ENCODE results near the gene PLEKHA1. TPM values are rescaled to one million over a fixed set of nuclear protein-coding genes. Genes with fewer than 3 reads are reported as not detected.

PLEKHA1 gene
- total RNA-seq, 2 donors from 2014 or later: 24.2 to 35.2 TPM

DNA sequence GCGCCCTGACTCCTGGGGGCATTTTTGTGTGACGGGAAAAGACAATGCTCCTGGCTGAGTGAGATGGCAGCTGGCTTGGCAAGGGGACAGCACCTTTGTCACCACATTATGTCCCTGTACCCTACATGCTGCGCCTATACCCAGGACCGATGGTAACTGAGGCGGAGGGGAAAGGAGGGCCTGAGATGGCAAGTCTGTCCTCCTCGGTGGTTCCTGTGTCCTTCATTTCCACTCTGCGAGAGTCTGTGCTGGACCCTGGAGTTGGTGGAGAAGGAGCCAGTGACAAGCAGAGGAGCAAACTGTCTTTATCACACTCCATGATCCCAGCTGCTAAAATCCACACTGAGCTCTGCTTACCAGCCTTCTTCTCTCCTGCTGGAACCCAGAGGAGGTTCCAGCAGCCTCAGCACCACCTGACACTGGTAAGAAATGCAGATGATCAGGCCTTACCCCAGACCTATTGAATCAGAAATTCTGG lies 80.1 kb downstream of the PLEKHA1 start, which contains the start of gene ARMS2:
Gene ARMS2 (plus strand): TSS at position 51 of the 478 bp plus-strand sequence. CDS start 75 bp downstream, at position 126.
- H3K9me3 ChIP-seq: no peaks in the 10 kb centered on the region
- intact Hi-C loops (cut with DNase I): no loop called here
- TF ChIP-seq POLR2A (IDR thresholded peaks at IDR 0.05): no peak
- TF ChIP-seq, protein P1, sequence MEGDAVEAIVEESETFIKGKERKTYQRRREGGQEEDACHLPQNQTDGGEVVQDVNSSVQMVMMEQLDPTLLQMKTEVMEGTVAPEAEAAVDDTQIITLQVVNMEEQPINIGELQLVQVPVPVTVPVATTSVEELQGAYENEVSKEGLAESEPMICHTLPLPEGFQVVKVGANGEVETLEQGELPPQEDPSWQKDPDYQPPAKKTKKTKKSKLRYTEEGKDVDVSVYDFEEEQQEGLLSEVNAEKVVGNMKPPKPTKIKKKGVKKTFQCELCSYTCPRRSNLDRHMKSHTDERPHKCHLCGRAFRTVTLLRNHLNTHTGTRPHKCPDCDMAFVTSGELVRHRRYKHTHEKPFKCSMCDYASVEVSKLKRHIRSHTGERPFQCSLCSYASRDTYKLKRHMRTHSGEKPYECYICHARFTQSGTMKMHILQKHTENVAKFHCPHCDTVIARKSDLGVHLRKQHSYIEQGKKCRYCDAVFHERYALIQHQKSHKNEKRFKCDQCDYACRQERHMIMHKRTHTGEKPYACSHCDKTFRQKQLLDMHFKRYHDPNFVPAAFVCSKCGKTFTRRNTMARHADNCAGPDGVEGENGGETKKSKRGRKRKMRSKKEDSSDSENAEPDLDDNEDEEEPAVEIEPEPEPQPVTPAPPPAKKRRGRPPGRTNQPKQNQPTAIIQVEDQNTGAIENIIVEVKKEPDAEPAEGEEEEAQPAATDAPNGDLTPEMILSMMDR (IDR thresholded peaks at IDR 0.05): no peak
- no peak for TF ChIP-seq POLR2AphosphoS5 (IDR thresholded peaks at IDR 0.05)
- no peak within 1 kb of the TSS for H3K27ac ChIP-seq
- 90% methylated on average over 7 of the region's 7 CpGs for WGBS
- H3K4me3 ChIP-seq: no peak within 1 kb of the TSS
- H3K36me3 ChIP-seq: no peaks in the 10 kb centered on the region
- no peaks in the 10 kb centered on the region for H3K27me3 ChIP-seq (replicated peaks; ENCODE audit: insufficient read depth)
- H3K4me1 ChIP-seq (replicated peaks): no peaks in the 10 kb centered on the region
- no peak for DNase-seq (ENCODE audit: low spot score)

DNA sequence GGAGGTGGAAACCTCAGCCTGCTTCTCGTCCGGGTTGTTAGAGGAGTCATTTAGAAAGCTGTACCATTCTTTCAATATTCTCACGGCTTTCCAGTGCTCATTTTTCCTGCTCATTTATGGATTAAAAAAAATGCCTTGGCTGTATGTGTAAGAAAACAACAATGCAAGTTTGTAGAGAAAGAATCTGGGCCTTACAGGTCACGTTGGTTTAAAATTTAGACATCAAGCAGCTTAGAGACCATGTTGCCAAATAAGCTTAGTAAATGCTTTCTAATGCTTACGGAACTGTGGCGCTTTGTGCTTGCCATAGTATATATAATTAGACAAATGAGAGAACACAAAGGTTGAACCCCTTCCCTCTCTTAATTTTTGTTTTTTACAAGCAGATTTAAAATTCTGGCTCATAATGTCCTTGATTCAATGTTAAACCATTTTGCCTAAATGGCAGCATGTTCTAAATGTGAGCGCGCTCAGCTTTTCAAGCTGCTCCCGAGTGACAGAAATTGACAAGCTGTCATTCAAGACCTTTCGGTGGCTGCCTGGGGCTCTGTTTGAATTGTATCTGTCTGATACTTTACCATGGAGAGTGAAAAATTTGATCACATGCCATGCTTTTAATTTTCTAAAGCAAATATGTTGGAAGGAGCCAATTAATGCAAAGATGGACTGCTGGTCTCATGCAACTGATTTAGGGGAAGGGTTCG lies 81.0 kb downstream of the PLEKHA1 start:
- no peak for DNase-seq (ENCODE audit: low spot score)
- TF ChIP-seq, protein P1 (IDR thresholded peaks at IDR 0.05): no peak
- TF ChIP-seq POLR2AphosphoS5 (IDR thresholded peaks at IDR 0.05): no peak
- no peak for TF ChIP-seq POLR2A (IDR thresholded peaks at IDR 0.05)
- H3K27me3 ChIP-seq (replicated peaks; ENCODE audit: insufficient read depth): no peaks in the 10 kb centered on the region
- 88% methylated on average over 11 of the region's 11 CpGs for WGBS
- intact Hi-C loops (cut with DNase I): no loop called here
- no peaks in the 10 kb centered on the region for H3K9me3 ChIP-seq
- no peak overlapping the region for H3K27ac ChIP-seq
- no peaks in the 10 kb centered on the region for H3K4me1 ChIP-seq (replicated peaks)
- no peaks in the 10 kb centered on the region for H3K36me3 ChIP-seq
- no peak overlapping the region for H3K4me3 ChIP-seq

DNA sequence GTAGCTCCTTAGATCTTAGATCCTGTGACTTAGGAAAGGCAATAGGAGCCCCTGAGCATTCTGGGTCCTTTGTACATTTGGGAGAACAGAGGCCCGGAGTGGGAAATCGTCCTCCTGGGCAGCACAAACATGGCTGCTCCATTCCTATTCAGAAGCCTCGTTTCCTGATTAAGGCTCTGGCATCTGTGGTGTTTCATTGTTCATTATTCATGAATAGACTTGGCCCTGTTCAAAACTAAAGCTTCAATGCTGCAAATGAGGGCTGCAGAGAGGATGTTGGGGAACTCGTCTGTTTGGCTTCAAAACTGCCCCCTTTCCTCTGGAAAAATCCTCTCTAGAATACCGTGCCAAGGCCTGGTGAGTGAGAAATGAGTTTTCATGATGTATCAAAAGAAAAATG lies 83.4 kb downstream of the PLEKHA1 start:
- H3K27me3 ChIP-seq (replicated peaks; ENCODE audit: insufficient read depth): no peaks in the 10 kb centered on the region
- H3K27ac ChIP-seq: no peak overlapping the region
- TF ChIP-seq POLR2A (IDR thresholded peaks at IDR 0.05) (no peak), POLR2AphosphoS5 (IDR thresholded peaks at IDR 0.05) (no peak)
- TF ChIP-seq, protein P1 (IDR thresholded peaks at IDR 0.05): no peak
- DNase-seq (ENCODE audit: low spot score): no peak
- intact Hi-C loops (cut with DNase I): no loop called here
- H3K4me3 ChIP-seq: no peak overlapping the region
- 78% methylated on average over 5 of the region's 5 CpGs for WGBS
- no peaks in the 10 kb centered on the region for H3K9me3 ChIP-seq
- no peaks in the 10 kb centered on the region for H3K36me3 ChIP-seq
- H3K4me1 ChIP-seq (replicated peaks): peaks cover under 1% of the 10 kb centered on the region

DNA sequence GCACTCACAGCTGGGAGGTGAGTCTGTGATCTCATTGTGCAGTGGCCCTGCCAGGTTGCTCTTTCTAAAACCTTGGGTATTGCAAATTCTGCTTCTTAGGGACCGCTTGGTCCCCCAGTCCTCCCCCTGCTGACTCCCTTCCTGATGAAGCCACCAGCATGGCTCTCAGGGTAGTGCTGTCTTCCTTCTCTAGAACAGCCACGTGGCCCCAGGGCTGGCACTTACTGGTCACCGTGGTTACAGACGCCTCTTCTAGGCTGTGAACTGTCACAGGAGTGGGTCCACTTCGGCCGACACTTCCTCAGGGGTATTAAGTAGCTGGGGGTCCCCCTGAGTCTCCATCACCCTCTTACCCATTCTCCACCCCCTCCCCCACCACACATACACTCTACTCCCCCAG lies 84.2 kb downstream of the PLEKHA1 start:
- no peaks in the 10 kb centered on the region for H3K9me3 ChIP-seq
- 90% methylated on average over 6 of the region's 6 CpGs for WGBS
- no peak overlapping the region for H3K27ac ChIP-seq
- intact Hi-C loops (cut with DNase I): no loop called here
- no peaks in the 10 kb centered on the region for H3K36me3 ChIP-seq
- no peak for DNase-seq (ENCODE audit: low spot score)
- H3K27me3 ChIP-seq (replicated peaks; ENCODE audit: insufficient read depth): no peaks in the 10 kb centered on the region
- peaks cover 7% of the 10 kb centered on the region for H3K4me1 ChIP-seq (replicated peaks)
- TF ChIP-seq, protein P1 (IDR thresholded peaks at IDR 0.05): no peak
- no peak for TF ChIP-seq POLR2AphosphoS5 (IDR thresholded peaks at IDR 0.05)
- no peak overlapping the region for H3K4me3 ChIP-seq

Measured in prostate gland (tissue), 2 donors.